IPS-NIHi11 (cell line): Measurements from ENCODE around the gene C1orf116.

Experiments
- DNase-seq: peaks from one replicate; pipeline ENCODE4 v3.0.0; 2012; ENCODE audit warnings: mixed read lengths, low spot score

Gene C1orf116

DNA sequence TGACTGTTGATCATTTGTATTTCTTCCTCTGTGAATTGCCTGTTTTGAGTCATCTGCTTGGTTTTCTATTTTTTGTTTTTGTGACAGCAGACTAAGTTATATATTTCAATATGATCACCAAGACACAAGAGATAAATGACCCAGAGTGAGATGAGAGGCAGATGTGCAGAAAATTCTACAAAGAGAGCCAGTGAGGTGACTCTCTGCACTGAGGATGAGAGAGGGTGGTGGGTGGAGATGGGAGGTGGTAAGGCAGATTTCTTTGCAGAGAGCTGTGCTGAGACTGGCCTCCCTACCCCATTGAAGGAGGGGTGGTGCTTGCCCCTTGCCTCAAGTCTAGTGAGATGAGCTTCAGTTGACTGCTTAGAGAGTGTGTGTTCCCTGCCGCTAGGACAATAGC lies 44.7 kb downstream of the C1orf116 start:
- no peak for DNase-seq

DNA sequence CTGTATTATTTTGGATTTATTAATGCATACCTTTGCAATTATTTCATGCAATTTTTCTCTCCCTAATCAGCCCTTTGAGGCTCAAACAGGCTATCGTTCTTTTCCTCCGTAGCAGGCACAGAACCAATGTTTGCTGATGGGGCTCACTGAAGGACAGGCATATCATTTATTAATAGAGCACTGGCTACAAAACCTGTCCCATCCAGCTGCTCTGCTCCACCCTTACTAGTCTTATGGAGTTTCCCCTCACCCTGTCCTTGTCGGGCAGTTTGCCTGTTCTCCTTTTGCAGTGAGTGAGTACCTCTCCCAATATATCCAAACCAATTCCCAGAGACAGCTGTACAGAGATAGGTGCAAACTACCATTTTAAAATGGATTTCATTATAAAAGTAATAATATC lies 45.7 kb downstream of the C1orf116 start:
- no peak for DNase-seq

DNA sequence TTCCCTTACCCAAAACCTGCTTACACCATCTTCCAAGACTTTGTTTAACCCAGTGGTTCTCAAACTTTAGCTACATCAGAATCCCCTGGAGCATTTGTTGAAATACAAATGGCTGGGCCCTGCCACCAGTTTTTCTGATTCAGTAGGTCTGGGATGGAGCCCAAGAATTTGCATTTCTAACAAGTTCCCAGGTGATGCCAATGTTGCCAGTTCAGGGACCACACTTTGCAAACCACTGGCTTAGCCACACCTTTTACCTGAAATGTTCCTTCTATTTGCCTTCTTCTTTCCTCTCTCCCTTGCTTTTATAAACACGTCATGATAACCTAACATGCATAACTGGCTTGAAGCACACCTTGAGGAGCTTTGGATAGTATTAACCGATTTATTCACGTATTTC lies 46.2 kb downstream of the C1orf116 start:
- DNase-seq = no peak

DNA sequence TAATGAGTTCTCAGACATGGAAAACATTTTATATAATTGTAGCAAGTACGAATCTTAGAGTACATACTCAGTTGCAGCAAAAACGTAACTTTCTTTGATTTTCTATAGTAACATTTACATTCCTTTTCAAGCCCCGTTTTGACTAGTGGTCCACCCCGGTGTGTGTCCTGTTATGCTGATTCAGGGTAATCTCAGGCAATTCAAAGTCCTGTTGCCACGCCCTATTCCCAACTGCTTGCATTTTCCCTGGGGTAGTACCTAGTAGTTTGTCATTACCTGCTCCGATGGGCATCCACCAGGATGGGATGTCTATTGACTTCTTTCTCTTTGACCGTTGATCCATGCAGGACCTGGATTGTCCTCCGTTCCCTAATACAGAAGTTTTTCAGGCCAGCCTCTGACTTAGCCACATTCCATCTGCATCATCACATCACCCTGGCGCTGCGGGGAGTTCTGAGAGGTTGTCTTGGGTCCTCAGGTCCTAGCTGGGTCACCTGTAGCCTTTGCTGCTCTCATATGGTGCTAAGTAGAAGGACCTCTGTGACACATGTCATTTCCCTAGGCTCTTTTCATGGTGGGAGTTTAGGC lies 47.3 kb downstream of the C1orf116 start:
- peak; percentile 31 for DNase-seq

DNA sequence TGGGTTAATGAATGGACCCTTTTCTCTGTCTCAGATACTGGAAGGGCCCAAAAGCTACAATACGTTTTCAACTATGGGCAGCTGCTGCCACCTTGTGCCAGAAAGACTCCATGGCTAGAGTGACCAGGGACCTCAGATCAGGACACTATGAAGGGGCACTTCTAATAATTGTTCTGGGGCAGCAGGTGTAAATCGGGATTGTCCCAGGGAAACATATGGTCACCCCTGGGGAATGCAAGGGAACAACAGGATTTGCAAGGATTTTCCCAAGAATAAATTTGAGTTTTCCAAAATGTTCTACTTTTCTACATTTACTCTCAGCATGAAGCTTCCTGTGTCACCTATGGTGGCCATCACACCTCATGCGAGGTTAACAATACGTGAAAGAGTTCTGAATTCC lies 50.3 kb downstream of the C1orf116 start:
- DNase-seq = peak; percentile 65

DNA sequence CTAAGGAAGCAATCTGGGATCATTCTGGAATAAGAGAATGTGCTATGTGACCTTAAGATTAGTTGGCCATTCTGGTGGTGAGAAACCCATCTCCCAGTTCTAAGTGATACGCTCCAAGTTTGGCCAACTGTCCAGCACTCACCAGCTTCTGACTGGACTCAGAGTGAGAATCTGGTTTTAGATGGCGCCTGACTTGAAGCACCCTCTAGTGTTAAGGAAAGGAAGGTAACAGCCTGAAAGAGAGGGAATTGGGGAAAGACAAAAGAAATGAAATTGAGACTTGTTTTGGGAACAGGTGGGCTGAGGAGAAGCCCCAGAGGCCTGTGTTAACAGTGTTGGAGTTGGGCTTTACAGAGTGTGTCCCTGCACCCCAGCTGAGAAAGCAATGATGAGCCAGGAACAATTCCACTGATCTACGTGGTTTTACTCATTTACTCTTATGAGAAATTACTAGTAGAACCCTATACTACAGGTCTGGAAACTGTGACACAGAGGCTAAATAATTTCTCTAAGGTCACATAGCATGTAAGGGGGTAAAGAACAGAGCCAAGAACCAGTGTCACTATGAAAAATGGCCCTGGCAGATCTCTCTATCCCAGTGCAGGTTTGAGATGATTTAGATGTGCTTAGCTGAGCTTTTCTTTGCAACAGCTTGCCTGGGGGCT lies 53.0 kb downstream of the C1orf116 start:
- DNase-seq = peak; percentile 57

DNA sequence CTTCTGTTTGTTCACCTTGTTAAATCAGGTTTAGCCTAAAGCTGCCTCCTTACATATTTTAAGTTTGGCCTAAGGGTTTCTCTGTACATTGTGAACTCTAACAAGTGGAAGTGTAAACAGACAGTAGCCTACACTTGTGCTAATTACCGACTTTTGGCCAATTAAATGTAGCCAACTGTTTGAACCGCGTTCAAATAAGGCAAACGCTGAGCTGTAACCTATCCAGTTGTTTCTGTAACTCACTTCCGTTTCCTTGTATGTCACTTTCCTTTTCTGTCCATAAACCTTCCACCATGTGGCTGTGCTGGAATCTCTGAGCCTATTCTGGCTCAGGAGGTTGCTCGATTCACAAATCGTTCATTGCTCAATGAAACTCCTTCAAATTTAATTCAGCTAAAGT lies 54.3 kb downstream of the C1orf116 start:
- no peak for DNase-seq

DNA sequence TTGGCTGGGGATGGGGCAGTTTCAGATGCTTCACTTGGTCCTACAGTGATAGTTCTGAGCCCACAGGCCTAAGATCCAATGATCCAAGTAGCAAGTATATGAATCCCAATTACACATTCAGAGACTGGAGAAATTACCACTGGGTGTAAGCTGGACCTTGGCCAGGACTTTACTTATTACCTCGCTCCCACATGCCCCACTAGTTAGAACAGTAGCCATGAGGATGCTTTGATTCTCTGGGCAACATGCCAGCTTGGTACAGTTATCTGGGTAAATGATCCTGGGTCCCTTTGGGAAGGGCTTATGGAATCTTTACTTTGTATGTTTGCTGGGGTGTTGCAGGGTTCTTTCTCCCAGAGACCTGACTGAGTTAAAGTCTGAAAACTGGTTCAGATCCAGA lies 57.2 kb downstream of the C1orf116 start:
- DNase-seq = no peak

DNA sequence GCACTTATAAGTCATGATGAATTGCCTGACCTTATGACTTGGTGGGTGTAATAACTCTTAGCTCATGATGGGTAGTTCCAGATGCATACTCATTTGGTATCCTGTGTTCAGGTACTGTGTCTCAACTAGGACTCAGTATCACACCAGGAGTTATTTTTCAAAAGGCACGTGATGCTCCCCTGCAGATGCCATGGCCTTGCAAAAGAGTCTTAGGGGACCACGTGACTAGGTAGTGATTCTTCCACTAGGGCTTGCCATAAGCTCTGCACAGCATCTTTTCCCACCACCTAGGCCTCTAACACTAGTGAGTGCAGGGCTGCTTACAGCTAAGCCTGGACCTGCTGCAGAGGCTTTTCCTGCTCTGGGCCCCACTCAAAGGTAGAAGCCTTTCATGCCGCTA lies 58.4 kb downstream of the C1orf116 start:
- DNase-seq = no peak

DNA sequence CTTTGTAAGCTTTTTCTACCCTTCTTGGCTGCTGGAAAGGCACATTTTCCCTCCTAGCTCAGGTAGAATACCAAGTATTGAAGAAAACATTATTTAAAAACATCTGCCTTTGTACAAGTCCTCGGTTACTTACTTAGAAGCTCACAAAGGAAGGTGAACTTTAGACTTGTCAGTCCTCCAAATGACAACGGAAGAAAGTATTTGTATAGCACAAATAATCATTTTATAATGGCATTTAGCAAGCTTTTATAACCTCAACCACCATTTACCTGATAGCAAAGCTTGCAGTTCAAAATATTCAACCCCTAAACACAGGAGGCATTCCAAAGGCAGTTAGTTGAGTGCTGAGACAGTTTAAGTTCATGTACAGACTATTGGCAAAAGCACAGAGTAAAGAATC lies 59.8 kb downstream of the C1orf116 start:
- no peak for DNase-seq

DNA sequence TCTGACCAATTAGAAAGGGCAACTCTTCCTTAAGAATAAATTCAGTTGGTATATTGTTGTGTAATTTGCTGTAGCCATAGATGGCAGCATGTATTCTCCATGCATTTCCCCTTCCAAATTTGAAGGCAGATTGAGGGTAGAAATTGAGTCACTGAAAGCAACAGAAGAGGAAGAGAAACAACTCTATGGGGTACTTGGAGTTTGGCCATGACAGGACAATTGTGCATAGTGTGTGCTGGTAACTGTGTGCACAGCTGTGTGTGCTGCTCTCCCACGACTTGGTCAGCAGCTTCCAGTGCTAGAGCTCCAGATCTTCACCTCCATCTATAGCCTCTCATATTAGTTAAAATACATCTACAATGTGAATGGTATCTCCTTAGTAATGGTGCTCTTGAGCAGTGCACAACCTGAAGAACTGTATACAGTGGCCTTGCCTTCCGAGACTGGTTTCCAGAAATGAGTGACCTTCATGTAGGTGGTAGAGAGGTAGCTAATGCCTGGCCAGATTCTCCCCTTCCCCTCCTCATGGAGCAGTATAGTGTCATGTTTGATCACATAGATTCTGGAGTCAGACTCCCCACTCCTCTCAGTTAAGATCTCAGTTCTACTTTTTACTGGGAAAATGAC lies 61.4 kb downstream of the C1orf116 start:
- DNase-seq = no peak

DNA sequence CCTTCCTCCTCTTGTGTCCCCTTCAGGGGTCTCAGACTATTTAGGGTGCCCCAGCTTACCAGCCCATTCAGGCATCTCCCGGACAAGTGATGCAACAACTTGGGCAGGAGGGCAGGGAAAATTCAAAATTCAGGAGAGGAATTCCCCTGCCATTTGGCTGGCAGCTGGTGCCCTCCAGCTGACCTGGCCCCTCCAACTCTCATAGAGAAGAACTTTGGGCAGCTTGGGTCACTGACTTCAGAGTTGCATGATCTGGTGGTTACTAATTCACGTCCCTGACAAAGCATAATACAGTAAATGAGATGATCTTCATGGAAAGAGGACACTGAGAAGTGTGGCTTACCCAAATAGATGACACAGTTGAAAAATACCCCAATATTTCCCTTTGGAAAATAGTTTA lies 62.1 kb downstream of the C1orf116 start, which contains the start of gene FCAMR:
Gene FCAMR, minus strand, starts transcription at position 15 of the 400 bp plus-strand sequence. CDS start 335 bp downstream, outside the sequence.
- no peak for DNase-seq

DNA sequence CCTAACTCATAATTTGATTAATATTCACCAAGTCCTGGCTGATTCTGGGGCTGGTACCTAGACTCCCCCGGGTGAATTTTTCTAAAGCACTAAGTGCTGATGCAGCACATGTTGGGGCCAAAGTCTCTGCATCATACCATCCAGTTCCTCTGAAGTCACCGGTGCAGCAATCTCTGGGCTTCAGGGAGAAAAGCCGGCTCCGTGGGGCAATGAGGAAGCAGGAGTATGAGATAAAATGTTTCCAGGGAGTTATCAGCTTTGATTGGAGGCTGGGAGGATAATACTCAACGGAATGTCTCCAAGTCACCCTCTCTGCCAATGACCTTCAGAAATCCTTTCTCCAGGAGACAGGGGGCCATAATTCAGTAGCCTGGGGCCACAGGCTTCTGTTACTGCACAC lies 63.5 kb downstream of the C1orf116 start:
- DNase-seq = no peak
